ENCODE measurements around the gene RNF223.
"Not testable (repeated sequence)": the region's sequence is repeated elsewhere in the genome, so short reads cannot be mapped to it uniquely, and the experiment has no call there.

Gene RNF223

DNA sequence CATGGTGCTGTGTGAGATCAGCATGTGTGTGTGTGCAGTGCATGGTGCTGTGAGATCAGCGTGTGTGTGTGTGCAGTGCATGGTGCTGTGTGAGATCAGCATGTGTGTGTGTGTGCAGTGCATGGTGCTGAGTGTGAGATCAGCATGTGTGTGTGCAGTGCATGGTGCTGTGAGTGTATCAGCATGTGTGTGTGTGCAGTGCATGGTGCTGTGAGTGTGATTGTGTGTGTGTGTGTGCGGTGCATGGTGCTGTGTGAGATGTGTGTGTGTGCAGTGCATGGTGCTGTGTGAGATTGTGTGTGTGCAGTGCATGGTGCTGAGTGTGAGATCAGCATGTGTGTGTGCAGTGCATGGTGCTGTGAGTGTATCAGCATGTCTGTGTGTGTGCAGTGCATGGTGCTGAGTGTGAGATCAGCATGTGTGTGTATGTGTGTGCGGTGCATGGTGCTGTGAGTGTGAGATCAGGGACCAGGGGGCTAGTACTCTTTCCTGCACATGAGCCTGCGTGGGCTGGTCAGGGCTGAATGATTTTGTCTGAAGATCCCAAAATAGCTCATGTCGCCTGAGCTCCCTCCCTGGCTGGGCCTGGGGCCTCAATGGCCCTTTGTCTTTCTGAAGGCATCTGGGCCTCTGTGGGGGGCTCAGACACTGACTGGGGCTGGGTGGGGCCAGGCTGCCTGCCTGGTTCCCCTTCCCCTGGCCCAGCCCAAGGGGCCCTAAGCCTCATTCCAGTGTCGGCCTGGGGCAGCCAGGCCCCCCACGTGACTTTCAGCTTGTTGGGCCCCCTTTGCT is 43.0 kb downstream of the RNF223 start:
- DNase-seq (ENCODE audit: low read depth in 2 of 2) = not testable (repeated sequence)

DNA sequence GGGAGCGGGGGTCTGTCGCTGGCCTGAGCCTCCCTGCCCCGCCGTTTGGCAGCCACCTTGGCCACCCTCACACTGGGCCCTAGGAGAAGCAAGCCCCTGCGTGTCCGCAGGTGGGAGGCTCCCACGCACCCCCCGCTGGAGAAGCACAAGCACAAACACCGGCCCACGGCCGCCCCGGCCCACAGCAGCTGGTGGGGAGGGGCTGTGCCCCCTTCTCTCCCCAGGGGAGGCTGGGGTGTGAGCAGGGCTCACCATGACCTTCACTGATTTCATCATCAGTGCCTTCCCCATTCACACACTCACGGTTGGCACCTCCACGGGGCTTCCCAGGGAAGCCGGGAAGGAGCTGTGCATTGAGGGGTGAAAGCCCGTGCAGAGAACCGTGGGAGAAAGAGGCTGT is 46.3 kb downstream of the RNF223 start:
- no peak for DNase-seq (ENCODE audit: low read depth in 2 of 2)

DNA sequence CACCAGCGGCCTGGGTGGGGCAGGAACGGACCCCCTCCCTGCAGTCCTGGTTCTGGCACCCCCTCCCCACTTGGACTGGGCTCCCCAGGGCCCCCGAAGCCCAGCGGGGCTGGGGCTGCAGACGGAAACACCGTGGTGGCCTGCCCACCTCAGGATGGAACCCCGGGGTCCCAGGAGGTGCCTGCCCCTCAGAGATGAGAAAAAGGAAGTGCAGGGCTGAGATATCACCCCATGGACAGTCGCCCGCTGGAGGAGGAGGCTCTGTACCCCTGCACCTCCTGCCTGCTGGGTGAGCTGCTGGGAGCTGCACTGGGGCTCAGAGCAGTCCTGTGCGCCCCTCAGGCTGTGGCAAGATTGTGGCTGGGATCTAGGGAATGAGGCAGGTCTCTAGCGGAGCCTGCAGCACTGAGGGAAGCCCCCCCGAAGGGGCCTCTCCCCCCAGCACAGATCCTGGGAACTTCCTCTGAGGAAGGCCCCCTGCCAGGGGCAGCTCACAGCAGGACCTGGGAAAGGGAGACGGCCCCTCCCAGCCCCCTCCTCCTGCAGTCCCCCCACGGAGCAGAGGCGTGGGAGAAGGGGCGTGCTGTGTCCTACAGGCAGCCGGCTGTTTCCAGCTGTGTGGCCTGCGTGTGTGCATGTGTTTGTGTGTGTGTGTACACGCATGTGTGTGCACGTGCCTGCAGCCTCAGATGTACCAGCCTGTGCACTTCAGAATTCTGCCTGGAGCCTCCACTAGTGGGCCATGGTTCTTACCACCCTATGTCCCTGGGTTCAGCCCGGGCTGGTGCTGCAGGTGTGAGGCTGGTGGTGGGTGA is 47.3 kb downstream of the RNF223 start:
- no peak for DNase-seq (ENCODE audit: low read depth in 2 of 2)

DNA sequence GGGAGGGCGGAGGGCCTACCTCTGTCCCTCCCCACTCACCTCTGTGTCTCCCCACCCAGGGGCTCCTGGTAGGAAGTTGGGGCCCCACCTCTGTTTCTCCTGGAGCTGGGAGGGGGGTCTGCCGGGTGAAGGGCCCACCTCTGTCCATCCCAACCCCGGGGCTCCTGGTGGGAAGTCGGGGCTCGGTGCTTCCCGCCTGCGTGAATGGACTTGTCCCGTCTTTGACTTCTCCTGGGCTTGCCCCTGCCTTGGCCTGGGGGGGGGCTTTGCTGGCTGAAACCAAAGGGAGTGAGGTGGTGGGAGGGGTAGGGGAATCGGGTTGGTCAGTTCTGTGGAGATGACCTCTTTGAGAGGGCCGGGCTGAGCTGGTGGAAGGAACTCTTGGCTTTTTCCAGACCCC is 48.4 kb downstream of the RNF223 start:
- no peak for DNase-seq (ENCODE audit: low read depth in 2 of 2)

DNA sequence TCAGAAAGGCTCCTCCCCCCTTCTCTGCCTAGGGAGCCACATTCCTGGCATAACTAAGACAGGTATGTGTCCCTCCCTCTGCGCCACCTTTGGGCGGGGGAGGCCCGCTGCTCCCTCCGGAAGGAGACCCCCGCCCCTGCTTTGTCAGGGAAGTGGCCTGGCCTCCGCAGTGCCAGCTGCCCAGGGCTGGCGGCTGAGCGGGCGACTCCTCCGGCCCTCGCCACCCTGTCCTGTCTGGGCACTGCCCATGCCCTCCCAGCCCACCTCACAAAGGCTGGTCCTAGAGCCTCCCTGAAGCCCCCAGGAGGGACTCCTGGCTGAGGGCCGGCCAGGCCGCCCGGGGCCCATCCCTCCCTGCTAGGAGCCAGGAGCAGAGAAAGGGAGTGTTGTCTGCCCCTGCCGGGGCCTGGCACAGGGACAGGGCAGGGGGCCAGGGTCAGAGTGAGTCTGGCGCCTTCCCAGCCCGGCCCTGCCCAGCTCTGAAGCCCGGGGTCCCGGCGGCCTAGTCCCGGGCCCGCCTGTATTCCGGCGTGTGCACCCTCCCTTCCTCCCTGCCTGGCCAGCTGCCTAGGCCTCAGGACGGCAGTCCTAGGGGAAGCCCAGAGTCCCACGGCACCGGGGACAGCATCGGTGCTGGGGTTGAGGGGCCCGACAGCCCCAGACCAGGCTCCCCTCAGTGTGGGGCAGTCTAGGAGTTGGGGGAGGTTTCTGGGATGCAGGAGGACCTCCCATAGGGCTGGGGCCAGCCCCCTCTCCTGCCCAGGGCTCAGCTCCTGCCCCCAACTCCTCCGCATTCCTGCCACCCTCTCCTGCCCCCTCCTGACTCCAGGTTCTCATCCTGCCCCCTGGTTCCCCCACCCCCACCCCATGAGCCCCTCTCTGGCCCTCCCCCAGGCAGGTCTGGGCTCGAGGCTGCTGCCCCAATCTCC is 49.1 kb downstream of the RNF223 start:
- no peak for DNase-seq (ENCODE audit: low read depth in 2 of 2)

DNA sequence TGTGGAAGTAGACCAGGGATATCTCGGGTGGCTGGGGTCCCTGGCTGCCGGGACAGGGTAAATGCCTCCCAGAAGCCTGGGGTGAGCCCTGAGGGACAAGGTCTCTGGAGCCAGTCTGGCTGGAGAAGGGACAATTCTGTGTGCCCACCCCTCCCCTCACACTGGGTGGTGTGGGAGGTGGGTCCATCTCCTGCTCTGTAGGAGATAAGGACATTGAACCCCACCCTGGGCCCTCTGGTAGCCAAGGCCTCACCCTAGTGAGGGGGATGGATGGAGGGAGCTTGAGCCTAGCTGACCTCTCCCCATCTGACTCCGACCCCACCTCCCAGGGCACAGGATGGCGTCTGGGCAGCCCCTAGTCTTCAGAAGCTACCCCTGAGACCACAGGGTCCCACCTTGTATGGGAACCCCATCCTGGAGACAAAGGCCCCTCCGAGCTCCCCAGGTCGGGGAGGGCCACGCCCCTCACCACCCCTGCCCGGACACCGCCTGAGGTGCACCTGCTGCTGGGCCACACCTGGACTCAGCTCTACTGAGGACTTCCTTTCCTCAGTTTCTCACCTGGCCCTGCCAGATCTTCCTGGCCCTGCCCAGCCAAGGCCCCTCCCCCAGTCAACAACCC is 49.8 kb downstream of the RNF223 start:
- DNase-seq (ENCODE audit: low read depth in 2 of 2) = no peak

DNA sequence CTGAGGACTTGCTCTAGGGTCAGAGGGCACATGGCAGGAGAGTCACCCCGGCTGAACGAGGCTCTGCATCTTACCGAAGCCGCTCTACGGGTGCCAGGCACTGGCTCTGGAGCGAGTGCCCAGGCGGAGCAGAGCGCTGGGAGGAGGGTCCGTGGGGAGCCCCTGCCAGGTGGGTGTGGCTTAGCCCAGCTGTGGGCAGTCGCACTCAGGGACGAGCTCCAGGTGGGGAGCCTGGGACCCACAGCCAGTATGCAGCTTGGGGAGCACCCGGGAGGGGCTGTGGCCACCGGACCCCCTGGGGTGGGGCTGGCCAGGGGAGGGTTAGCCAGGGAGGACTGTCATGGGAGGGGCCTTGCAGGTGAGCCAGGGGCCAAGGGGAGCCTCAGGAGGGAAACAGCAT is 50.4 kb downstream of the RNF223 start:
- DNase-seq (ENCODE audit: low read depth in 2 of 2) = no peak

DNA sequence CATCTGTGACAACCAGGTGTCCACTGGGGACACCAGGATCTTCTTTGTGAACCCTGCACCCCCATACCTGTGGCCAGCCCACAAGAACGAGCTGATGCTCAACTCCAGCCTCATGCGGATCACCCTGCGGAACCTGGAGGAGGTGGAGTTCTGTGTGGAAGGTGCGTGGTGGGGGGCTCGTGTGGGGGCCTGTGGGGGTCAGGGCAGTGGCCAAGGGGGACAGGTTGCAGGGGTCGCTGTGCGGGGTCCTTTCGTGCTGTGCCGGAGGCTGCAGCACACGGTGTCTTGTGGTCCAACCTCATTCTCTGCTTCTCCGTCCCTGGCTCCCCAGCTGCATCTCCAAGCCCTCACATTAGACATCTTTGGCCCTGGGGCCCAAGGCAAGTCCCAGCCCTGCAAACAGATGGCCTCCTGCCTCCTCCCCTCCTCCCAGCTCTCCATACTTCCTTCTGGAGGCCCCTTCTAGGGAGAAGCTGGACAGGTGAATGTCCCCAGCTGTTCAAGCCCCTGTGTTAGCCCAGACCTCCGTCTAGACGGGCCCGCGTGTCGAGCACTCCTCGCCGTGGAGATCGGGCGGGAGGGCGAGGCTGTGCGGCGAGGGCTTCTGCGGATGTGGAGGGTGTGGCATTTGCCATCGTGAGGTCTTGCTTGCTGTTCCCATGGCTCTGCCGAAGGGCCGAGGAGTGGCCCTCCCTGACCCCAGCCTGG is 51.6 kb downstream of the RNF223 start:
- DNase-seq (ENCODE audit: low read depth in 2 of 2) = no peak

DNA sequence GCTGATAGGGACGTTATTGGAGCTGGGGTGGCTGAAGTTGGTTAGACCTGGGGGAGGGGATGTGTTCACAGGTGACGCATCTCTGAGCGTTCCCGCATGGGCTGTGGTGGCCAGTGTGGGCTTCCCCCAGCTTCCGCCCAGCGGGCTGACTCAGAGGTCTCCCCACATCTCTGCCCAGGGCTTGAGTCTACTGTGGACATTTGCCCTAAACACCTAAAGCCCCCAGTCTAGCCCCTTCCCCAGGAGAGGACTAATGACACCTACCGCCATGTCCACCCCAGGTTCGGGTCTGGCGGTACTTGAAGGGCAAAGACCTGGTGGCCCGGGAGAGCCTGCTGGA is 52.2 kb downstream of the RNF223 start:
- no peak for DNase-seq (ENCODE audit: low read depth in 2 of 2)

DNA sequence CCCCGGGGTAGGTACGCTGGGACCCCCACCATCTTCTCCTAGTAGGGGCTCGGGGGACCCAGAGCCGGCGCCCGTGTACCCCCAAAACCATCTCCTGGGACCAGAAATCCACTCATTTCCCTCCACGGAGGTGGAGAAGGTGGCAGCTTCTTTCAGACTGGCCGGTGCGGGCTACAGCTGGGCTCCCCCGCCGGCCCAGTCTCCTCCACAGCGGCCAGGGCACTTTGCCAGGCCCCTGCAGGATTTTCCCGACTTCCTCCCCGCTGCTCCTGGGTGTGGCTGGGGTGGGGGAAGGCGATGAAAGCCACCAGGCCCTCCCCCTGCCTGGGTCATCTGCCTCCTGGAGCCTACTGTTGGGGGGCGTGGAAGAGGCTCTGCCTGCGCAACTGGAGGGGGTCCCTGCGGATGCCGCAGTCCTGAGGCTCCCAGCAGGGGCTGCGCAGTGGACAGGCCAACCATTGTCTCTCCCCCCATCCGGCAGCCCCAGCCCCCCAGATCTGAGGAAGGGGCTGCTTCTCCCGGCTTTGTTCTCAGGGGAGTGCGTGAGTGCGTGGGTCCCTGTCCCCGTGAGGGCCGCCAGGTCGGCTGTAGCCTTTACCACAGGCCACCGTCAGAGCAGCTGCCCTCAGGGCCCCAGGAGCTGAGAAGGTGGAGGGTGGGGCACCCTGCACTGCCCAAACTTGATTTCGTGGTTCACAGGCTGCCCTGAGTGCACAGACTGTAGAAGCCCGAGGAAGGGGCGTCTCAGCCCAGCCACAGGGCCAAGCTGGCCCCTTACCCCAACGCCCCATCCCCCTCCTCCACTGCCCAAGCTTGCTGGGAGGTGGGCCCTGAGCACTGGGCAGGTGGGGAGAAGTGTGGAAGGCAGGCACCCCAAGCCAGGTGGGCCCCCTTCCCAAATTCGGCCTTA is 52.8 kb downstream of the RNF223 start:
- DNase-seq (ENCODE audit: low read depth in 2 of 2) = no peak
